ENCODE measurements around the gene IFFO2.
"Not testable (repeated sequence)": the region's sequence is repeated elsewhere in the genome, so short reads cannot be mapped to it uniquely, and the experiment has no call there.

Gene IFFO2

DNA sequence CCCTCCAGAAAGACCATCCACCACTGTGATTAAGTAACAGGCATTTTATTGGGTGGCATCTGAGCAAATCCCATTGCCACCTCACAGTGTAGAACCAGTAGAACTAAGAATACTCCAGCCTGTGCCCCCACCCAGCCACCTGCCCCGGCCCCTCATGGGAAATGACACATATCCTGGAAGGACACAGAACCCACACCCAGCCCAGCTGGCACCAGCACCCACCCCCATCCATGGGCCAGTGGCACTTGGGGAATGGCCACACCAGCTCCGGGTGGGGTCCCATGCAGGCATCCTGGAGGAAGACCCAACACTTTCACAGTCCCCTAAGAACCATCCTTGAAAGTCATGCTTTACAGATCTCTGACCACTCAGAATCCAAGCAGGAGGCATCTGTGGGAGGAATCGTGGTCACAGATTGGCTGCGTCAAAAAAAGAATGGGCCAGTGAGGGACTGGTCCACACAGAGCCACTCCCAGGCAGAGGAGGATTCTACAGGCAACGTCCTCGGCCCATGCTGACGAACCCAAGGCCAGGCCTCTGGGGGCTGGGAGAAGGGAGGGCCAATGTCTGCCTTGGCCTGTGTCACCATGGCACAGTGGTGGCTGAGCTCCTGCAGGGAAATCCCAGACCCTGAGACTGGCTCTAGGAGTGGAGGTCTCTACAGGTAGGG lies 84.9 kb downstream of the IFFO2 start:
- DNase-seq: no peak

DNA sequence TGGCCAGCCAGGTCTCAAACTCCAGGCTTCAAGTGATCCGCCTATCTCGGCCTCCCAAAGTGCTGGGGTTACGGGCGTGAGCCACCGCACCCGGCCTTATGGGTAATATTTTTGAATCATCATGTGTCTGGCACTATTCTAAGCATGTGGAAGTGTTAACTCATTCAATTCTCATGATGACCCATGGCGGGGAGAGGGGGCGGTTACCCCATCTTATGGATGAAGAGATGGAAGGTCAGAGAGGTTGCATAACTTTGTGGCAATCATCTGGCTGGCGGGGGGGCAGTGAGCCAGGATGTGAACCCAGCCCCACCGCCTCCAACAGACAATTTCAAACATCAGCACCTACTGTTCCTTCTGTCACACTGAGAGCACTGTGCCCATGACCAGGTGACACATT lies 85.5 kb downstream of the IFFO2 start:
- DNase-seq: no peak

DNA sequence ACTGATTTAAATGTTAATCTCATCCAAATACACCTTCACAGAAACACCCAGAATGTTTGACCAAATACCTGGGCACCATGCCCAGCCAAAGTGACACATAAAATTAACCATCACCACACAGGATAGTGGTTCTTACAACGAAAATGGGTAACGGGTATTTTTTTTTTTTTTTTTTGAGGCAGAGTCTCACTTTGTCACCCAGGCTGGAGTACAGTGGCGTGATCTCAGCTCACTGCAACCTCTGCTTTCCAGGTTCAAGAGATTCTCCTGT lies 85.9 kb downstream of the IFFO2 start:
- not testable (repeated sequence) for DNase-seq

DNA sequence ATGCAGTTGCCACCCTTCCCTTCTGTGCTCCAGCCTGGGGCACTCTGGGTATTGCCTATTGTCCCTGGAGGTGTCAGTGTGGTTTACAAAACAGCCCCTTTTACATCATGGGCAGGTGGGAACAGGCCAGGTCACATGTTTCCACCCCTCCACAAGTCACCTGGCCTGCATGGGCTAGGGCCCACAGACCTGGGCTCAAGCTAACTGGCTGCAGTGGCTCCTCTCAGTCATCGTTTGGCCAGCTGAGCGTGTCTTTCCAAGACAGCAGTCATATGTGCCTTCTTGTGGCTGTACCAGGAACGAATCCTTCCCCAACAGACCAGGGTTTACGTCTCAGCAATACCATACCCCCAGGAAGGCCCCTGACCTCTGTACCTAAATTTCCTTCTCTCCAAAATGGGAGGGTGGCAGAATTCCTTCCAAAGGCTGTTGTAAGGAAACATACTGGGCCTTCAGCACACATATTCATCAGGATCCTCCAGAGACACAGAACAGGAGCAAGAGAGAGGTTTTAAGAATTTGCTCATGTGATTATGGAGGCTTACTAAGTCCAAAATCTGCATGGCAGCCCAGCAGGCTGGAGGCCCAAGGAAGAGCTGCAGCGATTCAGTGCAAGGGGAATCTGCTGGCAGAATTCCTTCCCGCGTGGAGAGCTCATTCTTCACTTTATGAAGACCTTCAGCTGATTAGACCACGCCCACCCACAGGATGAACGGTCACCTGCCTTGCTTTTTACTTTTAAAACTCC lies 86.5 kb downstream of the IFFO2 start:
- no peak for DNase-seq

DNA sequence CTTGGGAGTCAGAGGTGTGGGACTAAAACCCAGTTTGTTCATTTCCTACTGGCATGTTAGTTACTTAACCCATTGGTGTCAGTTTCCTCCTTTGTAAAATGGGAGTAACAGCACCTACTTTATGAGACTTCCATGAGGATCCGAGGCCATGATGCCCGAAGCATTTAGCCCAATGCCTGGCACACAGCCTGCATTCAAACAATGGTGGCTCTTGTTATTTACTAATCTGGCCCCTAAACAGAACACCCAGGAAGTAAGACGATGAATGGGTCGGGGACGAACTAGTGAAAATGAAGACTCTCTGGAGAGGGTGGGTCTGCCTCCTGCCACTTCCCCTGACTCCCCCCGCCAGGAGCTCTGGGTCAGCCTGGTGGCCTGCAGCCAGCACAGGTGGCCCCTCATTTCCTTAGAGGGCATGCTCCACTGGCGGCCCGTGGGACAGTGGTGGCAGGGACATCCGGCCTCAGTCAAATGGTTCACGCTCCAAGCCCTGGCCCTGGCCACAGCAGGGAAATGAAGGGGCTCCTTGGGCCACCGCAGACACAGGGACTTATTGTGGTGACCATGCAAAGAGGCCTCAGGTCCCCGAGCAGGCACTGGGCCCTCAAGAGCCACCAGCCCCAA lies 87.6 kb downstream of the IFFO2 start:
- no peak for DNase-seq

DNA sequence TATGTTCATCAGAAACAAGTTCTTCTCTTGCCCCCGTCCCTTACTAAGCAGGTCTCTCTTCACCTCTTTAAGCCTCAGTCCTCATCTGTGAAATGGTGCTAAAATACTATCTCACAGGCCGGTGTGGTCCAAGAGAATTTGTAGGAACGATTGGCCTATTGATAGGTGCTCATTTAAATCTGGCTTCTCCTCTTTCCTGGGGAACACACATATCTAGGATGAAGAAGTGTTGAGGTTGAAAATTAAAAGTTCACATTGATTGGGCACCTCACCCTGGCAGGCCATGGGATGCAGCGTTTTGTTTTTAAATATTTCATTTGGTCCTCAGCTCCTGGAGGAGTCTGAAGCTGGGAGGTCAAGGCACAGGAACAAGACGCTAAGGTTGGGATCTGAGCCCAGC lies 88.1 kb downstream of the IFFO2 start:
- no peak for DNase-seq

DNA sequence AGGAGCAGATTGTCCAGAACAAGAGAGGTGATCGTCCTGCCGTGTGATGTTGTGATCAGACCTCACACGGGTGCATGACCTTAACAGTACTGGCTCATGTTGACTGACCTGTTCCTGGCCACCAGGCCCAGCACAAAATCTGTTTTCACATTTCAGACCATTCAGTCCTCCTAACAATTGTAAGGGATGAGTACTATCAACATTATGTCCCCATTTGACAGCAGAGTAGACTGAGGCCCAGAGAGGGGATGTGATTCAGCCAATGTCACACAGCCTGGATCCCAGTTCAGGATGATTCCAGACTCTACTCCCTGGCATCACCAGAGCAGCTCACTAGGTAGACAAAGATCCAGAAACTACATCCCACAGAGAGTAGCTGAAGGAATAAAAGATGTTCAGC lies 89.6 kb downstream of the IFFO2 start:
- no peak for DNase-seq

DNA sequence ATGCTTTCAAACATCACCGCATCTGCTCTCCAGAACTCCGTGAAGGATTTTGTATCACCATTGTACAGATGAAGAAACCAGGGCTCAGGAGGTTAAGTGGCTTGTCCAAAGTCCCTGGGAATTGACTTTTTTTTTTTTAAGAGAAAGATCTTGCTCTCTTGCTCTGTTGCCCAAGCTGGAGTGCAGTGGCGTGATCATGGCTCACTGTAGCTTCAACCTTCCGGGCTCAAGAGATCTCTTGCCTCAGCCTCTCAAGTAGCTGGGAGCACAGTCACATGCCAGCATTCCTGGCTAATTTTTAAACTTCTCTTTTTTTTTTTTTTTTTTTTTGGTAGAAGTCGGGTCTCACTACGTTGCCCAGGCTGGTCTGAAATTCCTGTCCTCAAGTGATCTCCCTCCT lies 90.2 kb downstream of the IFFO2 start:
- DNase-seq: no peak

DNA sequence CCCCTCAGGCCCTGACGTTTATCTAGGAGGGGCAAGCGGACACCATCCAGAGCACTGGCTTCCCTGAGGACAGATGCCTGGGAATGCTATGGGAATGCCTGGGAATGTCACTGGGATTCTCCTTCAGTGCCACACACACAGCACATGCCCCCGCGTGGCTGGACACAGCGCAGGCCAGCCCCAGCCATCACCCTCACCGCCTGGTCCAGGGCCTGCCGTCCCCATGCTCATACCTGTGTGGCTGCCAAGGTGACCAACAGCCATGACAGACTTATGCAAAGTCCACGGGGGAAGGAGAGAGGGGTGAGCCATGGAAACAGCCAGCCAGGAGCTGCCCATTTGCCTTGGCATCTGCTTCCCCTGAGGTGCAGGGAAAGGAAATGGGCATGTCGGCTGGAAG lies 91.3 kb downstream of the IFFO2 start:
- no peak for DNase-seq

DNA sequence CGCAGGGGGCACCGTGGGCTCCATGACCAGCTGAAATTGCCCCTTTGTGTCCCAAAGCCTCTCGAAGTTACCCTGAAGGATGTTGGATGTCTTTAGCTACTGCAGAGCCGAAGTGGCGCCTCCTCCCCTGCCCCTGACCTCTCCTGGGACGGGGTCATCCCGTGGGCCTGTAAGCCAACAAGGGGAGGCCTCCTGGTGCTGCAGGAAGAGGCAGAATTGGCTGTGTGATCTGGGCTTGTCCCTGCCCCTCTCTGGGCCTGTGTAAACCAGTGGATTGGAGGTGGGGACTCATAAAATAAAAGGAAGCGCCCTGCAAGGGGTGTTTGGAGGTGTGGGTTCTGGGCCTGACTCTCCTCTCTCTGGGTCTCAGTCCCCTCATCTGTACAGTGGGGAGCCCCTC lies 94.9 kb downstream of the IFFO2 start:
- DNase-seq: no peak

DNA sequence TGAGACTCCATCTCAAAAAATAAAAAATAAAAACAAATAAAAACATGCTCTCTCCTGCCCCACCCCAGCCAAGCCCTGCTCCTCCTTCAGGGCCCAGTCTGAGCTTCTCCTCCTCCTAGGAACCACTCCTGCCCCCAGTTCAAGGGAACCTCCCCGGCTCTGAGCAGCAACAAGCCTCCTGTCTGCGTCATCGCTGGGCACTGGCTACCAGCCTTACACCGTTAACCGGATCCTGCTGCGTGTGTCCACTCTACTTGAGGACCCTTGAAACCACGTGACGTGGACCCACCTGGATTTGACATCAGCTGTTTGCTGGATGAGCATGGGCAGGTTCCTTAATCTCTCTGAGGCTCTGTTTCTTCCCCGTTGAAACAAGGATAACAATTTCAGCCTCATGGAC lies 95.4 kb downstream of the IFFO2 start:
- DNase-seq: no peak

DNA sequence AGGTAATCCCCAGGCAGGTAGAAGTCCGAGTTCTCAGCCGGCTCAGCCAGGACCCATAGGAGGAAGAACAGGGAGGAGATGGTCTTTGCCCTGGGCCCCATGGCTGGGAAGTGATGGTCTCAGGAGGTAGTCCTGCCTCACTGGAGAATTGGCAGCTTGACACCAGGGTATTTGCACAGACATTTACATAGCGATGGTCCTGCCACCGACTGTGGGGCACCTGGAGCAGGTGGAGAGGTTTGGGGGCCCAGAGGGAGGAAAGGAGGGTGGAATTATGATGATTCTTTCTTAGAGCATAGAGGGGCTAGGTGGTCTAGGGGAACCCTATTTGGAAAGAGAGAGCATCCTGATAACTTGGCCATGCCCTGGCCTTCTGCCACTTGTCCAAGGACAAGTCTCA lies 96.9 kb downstream of the IFFO2 start, which contains the start of gene TAS1R2:
TSS of gene TAS1R2 (minus strand) at position 101 of the 400 bp plus-strand sequence. CDS start at position 101, 0 bp downstream.
- DNase-seq: no peak

DNA sequence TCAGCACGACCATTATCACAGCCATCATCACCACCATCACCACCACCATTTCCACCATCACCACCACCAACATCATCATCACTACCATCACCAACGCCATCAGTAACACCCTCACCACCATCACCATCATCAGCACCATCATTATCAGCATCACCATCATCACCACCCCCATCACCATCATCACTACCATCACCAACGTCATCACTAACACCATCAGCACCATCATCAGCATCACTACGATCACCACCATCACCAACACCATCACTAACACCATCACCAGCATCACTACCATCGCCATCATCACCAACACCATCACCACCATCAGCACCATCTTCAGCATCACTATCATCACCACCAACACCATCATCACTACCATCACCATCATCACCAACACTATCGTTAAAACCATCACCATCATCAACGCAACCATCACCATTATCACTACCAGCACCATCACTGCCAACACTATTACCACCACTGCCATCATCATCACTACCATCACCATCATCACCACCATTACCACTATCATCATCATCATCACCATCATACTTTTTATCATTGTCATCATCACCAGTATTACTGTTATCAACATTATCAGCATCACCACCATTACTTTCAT lies 98.3 kb downstream of the IFFO2 start:
- no peak for DNase-seq

DNA sequence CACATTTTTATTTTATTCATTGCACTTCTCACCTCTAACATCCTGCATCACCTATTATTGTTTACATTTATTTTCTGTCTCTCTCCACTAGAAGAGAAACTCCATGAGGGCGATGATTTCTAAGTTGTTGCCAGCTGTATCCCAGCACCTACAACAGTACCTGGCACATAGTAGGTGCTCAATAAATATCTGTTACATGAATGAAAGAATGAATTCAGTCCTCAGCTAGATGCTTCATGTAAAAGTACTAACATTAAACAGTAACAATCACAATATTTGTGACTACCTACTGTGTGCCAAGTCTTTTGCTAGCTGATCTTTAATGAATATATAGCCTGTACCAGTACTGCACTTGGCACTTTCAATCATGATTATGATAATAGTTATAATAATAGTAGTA lies 100.0 kb downstream of the IFFO2 start:
- no peak for DNase-seq

DNA sequence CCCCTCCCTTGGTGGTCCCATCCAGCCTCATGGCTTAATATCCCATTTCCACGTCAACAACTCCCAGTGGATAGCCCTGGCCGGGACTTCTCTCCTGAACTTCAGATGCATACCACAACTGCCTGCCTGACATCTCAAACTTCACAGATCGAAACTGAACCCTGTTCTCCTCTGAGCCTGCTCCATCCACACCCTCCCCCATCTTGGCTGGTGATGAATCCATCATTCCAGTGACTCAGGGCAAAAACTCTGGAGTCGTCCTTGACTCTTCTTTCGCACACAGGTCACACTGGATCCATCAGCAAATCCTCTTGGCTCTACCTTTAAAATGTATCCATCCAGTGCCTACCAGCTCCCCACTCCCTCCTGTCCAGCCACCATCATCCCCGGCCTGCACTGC lies 100.9 kb downstream of the IFFO2 start:
- DNase-seq: no peak

DNA sequence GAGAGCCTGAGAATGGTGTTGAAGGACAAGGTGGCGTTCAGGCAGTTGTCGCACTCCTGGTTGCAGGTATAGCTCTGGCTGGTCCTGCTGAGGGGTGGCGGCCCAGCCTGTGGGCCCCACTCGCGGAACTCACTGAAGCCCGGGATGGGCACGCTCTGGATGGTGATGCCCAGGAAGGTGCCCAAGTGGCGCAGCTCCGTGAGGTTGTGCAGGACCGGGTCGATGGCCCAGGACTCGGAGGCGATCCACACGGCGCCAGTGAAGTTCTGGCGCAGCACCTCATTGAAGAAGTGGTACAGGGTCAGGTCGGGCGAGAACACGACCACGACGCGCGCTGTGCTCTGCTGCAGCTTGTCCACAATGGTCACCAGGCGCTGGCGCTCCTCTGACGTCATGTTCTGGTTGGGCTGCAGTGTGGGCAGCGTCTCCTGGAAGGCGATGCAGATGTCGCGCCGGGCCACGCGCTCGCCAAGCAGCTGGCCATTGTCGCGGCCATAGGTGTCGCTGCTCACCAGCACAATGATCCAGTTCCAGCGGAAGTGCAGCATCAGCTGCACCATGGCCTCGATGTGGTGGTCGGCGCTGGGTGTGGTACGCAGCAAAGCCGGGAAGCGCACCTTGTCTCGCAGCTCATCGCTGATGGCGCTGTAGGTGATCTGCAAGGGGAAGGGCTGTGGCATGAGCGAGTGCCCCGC lies 102.0 kb downstream of the IFFO2 start:
- DNase-seq: no peak

All from NCI-H446 (cell line).